ENCODE results near the gene PITPNC1.

- TF ChIP-seq CTCF (IDR thresholded peaks at IDR 0.05) (no peak), POLR2A (IDR thresholded peaks at IDR 0.05) (no peak)
Measured at GRCh38 chr17:67403065-67403464, 26.0 kb downstream of the PITPNC1 start.

Measured in Peyer's patch (tissue), 4 donors.